ENCODE results near the gene TOGARAM2. TPM values are rescaled to one million over a fixed set of nuclear protein-coding genes. Genes with fewer than 3 reads are reported as not detected.

Gene TOGARAM2
- total and polyA plus RNA-seq, 10 of the 15 experiments (the other 5 are each of a cell fraction or from before 2014, with no cell fraction given): 0.01 to 0.06 (median 0.03) TPM; not detected in 7

DNA sequence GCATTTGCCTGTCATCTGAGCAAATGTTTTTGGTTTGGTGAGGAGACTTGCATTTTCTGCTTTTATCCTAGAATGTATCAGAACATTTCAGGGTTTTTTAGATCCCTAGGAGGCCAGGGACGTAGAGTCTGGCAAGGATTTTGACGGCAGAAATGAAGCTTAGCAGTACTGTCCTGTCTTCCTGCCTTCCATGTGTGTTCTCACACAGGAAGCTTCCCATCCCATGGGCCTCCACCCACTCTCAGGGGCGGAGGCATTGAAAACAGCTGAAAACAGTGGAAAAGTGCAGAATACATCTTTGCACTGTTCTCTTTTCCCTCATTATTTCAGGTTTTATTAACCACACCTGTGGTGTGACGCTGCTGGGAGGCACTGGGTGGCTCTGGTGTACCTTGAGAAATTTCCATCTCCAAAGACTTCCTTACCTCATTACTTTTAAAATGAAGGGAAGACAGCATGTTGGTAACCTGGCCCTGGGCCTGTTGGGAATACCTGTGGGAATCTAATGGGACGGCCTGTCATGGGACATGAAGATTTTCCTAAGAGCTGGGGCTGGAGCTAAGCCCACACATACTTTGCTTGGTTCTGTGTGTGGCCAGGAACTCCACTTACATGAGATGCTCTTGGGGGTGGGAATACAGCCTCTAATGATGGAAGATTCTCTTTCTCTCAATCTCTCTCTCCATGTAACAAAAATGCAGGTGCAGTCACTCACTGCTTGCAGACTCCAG is 72.7 kb downstream of the TOGARAM2 start:
- no peak; the same call in 2 of the 3 replicates for ATAC-seq
- no peak overlapping the region for H2AFZ ChIP-seq (ENCODE audit: control insufficient read depth, low read depth, low read length)
- no peak overlapping the region for H3K4me3 ChIP-seq
- no peaks in the 10 kb centered on the region for H3K9me3 ChIP-seq (replicated peaks; ENCODE audit: control insufficient read depth, insufficient read depth, low read length)
- ChIA-PET RAD21 (ENCODE audit: unreplicated experiment) (interaction anchor here (0.9 kb wide), 2 partner anchors 60 to 144 kb away, joined by 3 read pairs; no protein-coding TSS in a partner anchor), CTCF (interaction anchor here (2.1 kb wide), 1 partner anchor 10 kb away, joined by 8 read pairs; no protein-coding TSS in a partner anchor), POLR2A (no interaction called here), SMC1A (ENCODE audit: uncharacterized antibody, unreplicated experiment) (interaction anchor here (0.6 to 1.5 kb wide), 4 partner anchors 10 to 1138 kb away, joined by 3 to 4 read pairs (median 4); no protein-coding TSS in a partner anchor)
- intact Hi-C loops (cut with micrococcal nuclease; ENCODE audit: unreplicated experiment): loop anchor here (1.0 kb wide), 1 partner anchor 142 kb away; no protein-coding TSS in a partner anchor
- no peak for DNase-seq (ENCODE audit: low read depth, low spot score)
- FAIRE-seq: no peak
- H3K4me1 ChIP-seq (ENCODE audit: control insufficient read depth, insufficient read depth, low read length): no peaks in the 10 kb centered on the region
- no peak overlapping the region for H3K4me2 ChIP-seq (ENCODE audit: control insufficient read depth, insufficient read depth)
- H3K27ac ChIP-seq (ENCODE audit: control insufficient read depth, insufficient read depth): no peak overlapping the region
- in situ Hi-C loops (cut with MboI): no loop called here
- no peaks in the 10 kb centered on the region for H4K20me1 ChIP-seq (ENCODE audit: control insufficient read depth, insufficient read depth)
- H3K36me3 ChIP-seq (ENCODE audit: control insufficient read depth in 2 of 2, insufficient read depth in 2 of 2, low read length in 1 of 2): no peaks in the 10 kb centered on the region
- peaks cover 0 to 2% of the 10 kb centered on the region in 2 experiments; a peak in 1 of 4 replicates for H3K27me3 ChIP-seq (replicated peaks in 1 of 2; ENCODE audit: control insufficient read depth in 2 of 2, insufficient read depth in 2 of 2, low read length in 1 of 2)
- no peaks in the 10 kb centered on the region for H3K79me2 ChIP-seq (ENCODE audit: control insufficient read depth, insufficient read depth, low read length)
- WGBS (ENCODE audit: insufficient coverage, insufficient replicate concordance, low lambda C conversion rate, missing lambda C conversion rate): 76% methylated on average over 5 of the region's 5 CpGs
- BruUV-seq (replicated peaks): no TSS peak
- H3K9ac ChIP-seq (ENCODE audit: control insufficient read depth, insufficient read depth, low read length): no peak overlapping the region
- TF ChIP-seq ASH2L (IDR thresholded peaks at IDR 0.05; ENCODE audit: borderline replicate concordance, low read depth): no peak
- peak; percentile 36; the same call in 1 of the 2 replicates for TF ChIP-seq SMC3 (IDR thresholded peaks at IDR 0.05; ENCODE audit: borderline replicate concordance, low read length)
- no peak for TF ChIP-seq FOXK2 (IDR thresholded peaks at IDR 0.05)
- TF ChIP-seq ZNF274 (IDR thresholded peaks at IDR 0.05; ENCODE audit: insufficient read depth, insufficient read length): no peak
- no peak for TF ChIP-seq ZNF217 (IDR thresholded peaks at IDR 0.05)
- no peak for TF ChIP-seq RELA (IDR thresholded peaks at IDR 0.05; ENCODE audit: borderline replicate concordance, partially characterized antibody)
- TF ChIP-seq NR2C1 (IDR thresholded peaks at IDR 0.05): no peak
- no peak for TF ChIP-seq CREM (IDR thresholded peaks at IDR 0.05; ENCODE audit: low read depth)
- TF ChIP-seq RAD51 (IDR thresholded peaks at IDR 0.05): no peak
- no peak for TF ChIP-seq TCF12 (IDR thresholded peaks at IDR 0.05; ENCODE audit: low read depth, low read length)
- TF ChIP-seq, protein P1, sequence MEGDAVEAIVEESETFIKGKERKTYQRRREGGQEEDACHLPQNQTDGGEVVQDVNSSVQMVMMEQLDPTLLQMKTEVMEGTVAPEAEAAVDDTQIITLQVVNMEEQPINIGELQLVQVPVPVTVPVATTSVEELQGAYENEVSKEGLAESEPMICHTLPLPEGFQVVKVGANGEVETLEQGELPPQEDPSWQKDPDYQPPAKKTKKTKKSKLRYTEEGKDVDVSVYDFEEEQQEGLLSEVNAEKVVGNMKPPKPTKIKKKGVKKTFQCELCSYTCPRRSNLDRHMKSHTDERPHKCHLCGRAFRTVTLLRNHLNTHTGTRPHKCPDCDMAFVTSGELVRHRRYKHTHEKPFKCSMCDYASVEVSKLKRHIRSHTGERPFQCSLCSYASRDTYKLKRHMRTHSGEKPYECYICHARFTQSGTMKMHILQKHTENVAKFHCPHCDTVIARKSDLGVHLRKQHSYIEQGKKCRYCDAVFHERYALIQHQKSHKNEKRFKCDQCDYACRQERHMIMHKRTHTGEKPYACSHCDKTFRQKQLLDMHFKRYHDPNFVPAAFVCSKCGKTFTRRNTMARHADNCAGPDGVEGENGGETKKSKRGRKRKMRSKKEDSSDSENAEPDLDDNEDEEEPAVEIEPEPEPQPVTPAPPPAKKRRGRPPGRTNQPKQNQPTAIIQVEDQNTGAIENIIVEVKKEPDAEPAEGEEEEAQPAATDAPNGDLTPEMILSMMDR (IDR thresholded peaks at IDR 0.05 in 2 of 3, conservative IDR thresholded peaks at IDR 0.05 in 1 of 3; ENCODE audit: control insufficient read depth in 2 of 3, extremely low read depth in 1 of 3, insufficient read depth in 1 of 3, low read depth in 3 of 3, low read length in 3 of 3): peak; percentile 24 to 31 (median 25); a peak in 4 of 6 replicates
- 0 out of 2 replicates have a peak, but pooled peaks have one; percentile 21 for TF ChIP-seq RUNX3 (IDR thresholded peaks at IDR 0.05; ENCODE audit: low read length)
- no peak for TF ChIP-seq CHD2 (IDR thresholded peaks at IDR 0.05; ENCODE audit: borderline replicate concordance, low read depth, low read length)
- TF ChIP-seq STAT3 (IDR thresholded peaks at IDR 0.05; ENCODE audit: low read depth, low read length): no peak
- no peak for TF ChIP-seq CBX5 (IDR thresholded peaks at IDR 0.05; ENCODE audit: low read depth)
- peak; percentile 62 for TF ChIP-seq RAD21 (IDR thresholded peaks at IDR 0.05; ENCODE audit: insufficient read depth, low read depth, low read length)
- no peak for TF ChIP-seq YBX1 (IDR thresholded peaks at IDR 0.05)
- no peak for TF ChIP-seq JUND (IDR thresholded peaks at IDR 0.05; ENCODE audit: low read depth, low read length)
- no peak for TF ChIP-seq IKZF1 (conservative IDR thresholded peaks at IDR 0.05)
- no peak for TF ChIP-seq SP1 (IDR thresholded peaks at IDR 0.05; ENCODE audit: low read depth, low read length)
